Osteocyte (in vitro differentiated cells): ENCODE measurements around the gene PPP1R2C. TPM values are rescaled to one million over a fixed set of nuclear protein-coding genes. Genes with fewer than 3 reads are reported as not detected.

Experiments
- DNase-seq: peaks from one replicate; pipeline ENCODE4 v3.0.0; 2021; ENCODE audit warnings: mixed read lengths; ENCODE audit not compliant: unreplicated experiment; ENCODE audit errors: extremely low spot score
- H3K27ac Mint-ChIP-seq: one replicate; pipeline ENCODE4 v1.8.0; 2021; ENCODE audit warnings: mild to moderate bottlenecking, mixed read lengths; ENCODE audit not compliant: unreplicated experiment
- H3K27me3 Mint-ChIP-seq: one replicate; pipeline ENCODE4 v1.8.0; 2021; ENCODE audit warnings: mixed read lengths; ENCODE audit not compliant: unreplicated experiment
- H3K36me3 Mint-ChIP-seq: one replicate; pipeline ENCODE4 v1.8.0; 2021; ENCODE audit warnings: mixed read lengths; ENCODE audit not compliant: unreplicated experiment
- H3K4me1 Mint-ChIP-seq: one replicate; pipeline ENCODE4 v1.8.0; 2021; ENCODE audit warnings: mixed read lengths; ENCODE audit not compliant: unreplicated experiment
- H3K4me3 Mint-ChIP-seq: one replicate; pipeline ENCODE4 v1.8.0; 2021; ENCODE audit warnings: mild to moderate bottlenecking, moderate library complexity, mixed read lengths; ENCODE audit not compliant: unreplicated experiment
- H3K9me3 Mint-ChIP-seq: one replicate; pipeline ENCODE4 v1.8.0; 2021; ENCODE audit warnings: mixed read lengths; ENCODE audit not compliant: unreplicated experiment
- CTCF ChIP-seq: fragments of 200-600 bp; sonication (generic); IDR thresholded peaks from 2 replicates; pipeline ENCODE4 v1.5.0; 2021; ENCODE audit warnings: antibody characterized with exemption, mild to moderate bottlenecking, moderate library complexity
- total RNA-seq: library from RNA; stranded (reverse); gene quantifications from 2 replicates; pipeline ENCODE4 v1.2.1, GENCODE V29; 2021

The PPP1R2C gene
- total RNA-seq, 1 donor from 2014 or later: not detected

- Mint-ChIP-seq H3K27me3 (no peaks in the 10 kb centered on the region), H3K9me3 (peaks cover 4% of the 10 kb centered on the region), H3K27ac (no peak overlapping the region), H3K4me1 (no peaks in the 10 kb centered on the region), H3K4me3 (no peak overlapping the region), H3K36me3 (no peaks in the 10 kb centered on the region)
- no peak for DNase-seq
- no peak for TF ChIP-seq CTCF
Observed at GRCh38 chrX:42739741-42740140, 38.2 kb downstream of the PPP1R2C start.

- H3K27me3 Mint-ChIP-seq: no peaks in the 10 kb centered on the region
- no peak for DNase-seq
- H3K4me1 Mint-ChIP-seq: no peaks in the 10 kb centered on the region
- TF ChIP-seq CTCF: no peak
- H3K9me3 Mint-ChIP-seq: peaks cover 4% of the 10 kb centered on the region
- H3K27ac Mint-ChIP-seq: no peak overlapping the region
- no peaks in the 10 kb centered on the region for H3K36me3 Mint-ChIP-seq
- H3K4me3 Mint-ChIP-seq: no peak overlapping the region
Observed at GRCh38 chrX:42739258-42739657, 38.7 kb downstream of the PPP1R2C start.

GRCh38 chrX:42738552-42738951 is 39.4 kb downstream of the PPP1R2C start:
- DNase-seq: no peak
- Mint-ChIP-seq H3K9me3 (peaks cover 4% of the 10 kb centered on the region), H3K4me1 (no peaks in the 10 kb centered on the region), H3K36me3 (no peaks in the 10 kb centered on the region), H3K27me3 (no peaks in the 10 kb centered on the region), H3K4me3 (no peak overlapping the region), H3K27ac (no peak overlapping the region)
- TF ChIP-seq CTCF: no peak

- H3K4me3 Mint-ChIP-seq: no peak overlapping the region
- DNase-seq: no peak
- no peaks in the 10 kb centered on the region for H3K4me1 Mint-ChIP-seq
- no peak for TF ChIP-seq CTCF
- no peaks in the 10 kb centered on the region for H3K36me3 Mint-ChIP-seq
- no peaks in the 10 kb centered on the region for H3K27me3 Mint-ChIP-seq
- no peaks in the 10 kb centered on the region for H3K9me3 Mint-ChIP-seq
- no peak overlapping the region for H3K27ac Mint-ChIP-seq
Observed at GRCh38 chrX:42735250-42735649, 42.7 kb downstream of the PPP1R2C start.

GRCh38 chrX:42732506-42732905 is 45.5 kb downstream of the PPP1R2C start:
- no peak for DNase-seq
- no peak for TF ChIP-seq CTCF
- Mint-ChIP-seq H3K4me1 (no peaks in the 10 kb centered on the region), H3K9me3 (peaks cover 11% of the 10 kb centered on the region), H3K36me3 (no peaks in the 10 kb centered on the region), H3K27ac (no peak overlapping the region), H3K27me3 (no peaks in the 10 kb centered on the region), H3K4me3 (no peak overlapping the region)
